ENCODE results near the gene S100A14. TPM values are rescaled to one million over a fixed set of nuclear protein-coding genes. Genes with fewer than 3 reads are reported as not detected.

The S100A14 gene
- 100 to 1,000 TPM; 122 to 361 (median 325) TPM for total RNA-seq
- long read RNA-seq, donor 1, transcript S100A14-201 (4 exons, 1,058 nt) = major isoform, 112 of 142 reads
- long read RNA-seq, donor 1, partial matches to known transcripts = 4 of 142 reads
- long read RNA-seq, donor 1, other reads (novel, unspliced or antisense) = 25 of 142 reads
- long read RNA-seq, donor 2, transcript S100A14-206 (3 exons, 1,025 nt) = minor isoform, 41 of 474 reads
- long read RNA-seq, donor 2, transcript S100A14-201 (4 exons, 1,058 nt) = major isoform, 393 of 474 reads
- long read RNA-seq, donor 2, partial matches to known transcripts = 5 of 474 reads
- long read RNA-seq, donor 2, other reads (novel, unspliced or antisense) = 31 of 474 reads

- TF ChIP-seq CTCF (IDR thresholded peaks at IDR 0.05) = no peak
- peaks cover 17% of the 10 kb centered on the region for H3K4me1 ChIP-seq (ENCODE audit: low read depth)
- peak; percentile 79 for ATAC-seq
- no peaks in the 10 kb centered on the region for H3K36me3 ChIP-seq (ENCODE audit: low read depth)
- H3K9me3 ChIP-seq = no peaks in the 10 kb centered on the region
- intact Hi-C loops (cut with DNase I, micrococcal nuclease) = no loop called here
- H3K4me3 ChIP-seq = no peak within 1 kb of the TSS
- DNase-seq = peak; percentile 93 to 96 (median 94)
These were observed at the start of gene S100A14 for GRCh38 chr1:153616144-153616916. S100A14 (minus strand) TSS chr1:153616325; CDS start chr1:153615858, 467 bp downstream.

DNA sequence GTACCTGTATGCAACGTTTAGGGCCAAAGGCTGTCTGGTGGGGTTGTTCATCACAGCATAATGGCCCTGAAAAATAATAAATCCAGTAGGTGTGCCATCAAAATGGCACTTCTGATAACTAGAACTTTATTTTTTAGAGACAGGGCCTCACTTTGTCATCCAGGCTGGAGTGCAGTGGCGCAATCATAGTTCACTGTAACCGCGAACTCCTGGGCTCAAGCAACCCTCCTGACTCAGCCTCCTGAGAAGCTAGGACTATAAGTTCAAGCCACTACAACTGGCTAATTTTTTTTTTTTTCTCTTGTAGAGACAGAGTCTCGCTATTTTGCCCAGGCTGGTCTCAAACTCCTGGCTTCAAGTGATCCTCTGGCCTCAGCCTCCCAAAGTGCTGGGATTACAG lies 47.1 kb upstream of the S100A14 start:
- ATAC-seq (no peak), DNase-seq (peak in 1 of 3 donors; percentile 1)
- Histone ChIP-seq H3K4me3 (no peak overlapping the region), H3K4me1 (ENCODE audit: low read depth) (peaks cover 11% of the 10 kb centered on the region), H3K36me3 (ENCODE audit: low read depth) (peaks cover 6% of the 10 kb centered on the region), H3K9me3 (no peaks in the 10 kb centered on the region)
- intact Hi-C loops (cut with DNase I, micrococcal nuclease) = no loop called here
- no peak for TF ChIP-seq CTCF (IDR thresholded peaks at IDR 0.05)

GRCh38 chr1:153662269-153662668 lies 46.1 kb upstream of the S100A14 start:
- DNase-seq (no peak), ATAC-seq (no peak)
- Histone ChIP-seq H3K36me3 (ENCODE audit: low read depth) (peaks cover 6% of the 10 kb centered on the region), H3K4me1 (ENCODE audit: low read depth) (peaks cover 8% of the 10 kb centered on the region), H3K9me3 (no peaks in the 10 kb centered on the region), H3K4me3 (no peak overlapping the region)
- TF ChIP-seq CTCF (IDR thresholded peaks at IDR 0.05) = no peak
- intact Hi-C loops (cut with DNase I, micrococcal nuclease) = no loop called here

DNA sequence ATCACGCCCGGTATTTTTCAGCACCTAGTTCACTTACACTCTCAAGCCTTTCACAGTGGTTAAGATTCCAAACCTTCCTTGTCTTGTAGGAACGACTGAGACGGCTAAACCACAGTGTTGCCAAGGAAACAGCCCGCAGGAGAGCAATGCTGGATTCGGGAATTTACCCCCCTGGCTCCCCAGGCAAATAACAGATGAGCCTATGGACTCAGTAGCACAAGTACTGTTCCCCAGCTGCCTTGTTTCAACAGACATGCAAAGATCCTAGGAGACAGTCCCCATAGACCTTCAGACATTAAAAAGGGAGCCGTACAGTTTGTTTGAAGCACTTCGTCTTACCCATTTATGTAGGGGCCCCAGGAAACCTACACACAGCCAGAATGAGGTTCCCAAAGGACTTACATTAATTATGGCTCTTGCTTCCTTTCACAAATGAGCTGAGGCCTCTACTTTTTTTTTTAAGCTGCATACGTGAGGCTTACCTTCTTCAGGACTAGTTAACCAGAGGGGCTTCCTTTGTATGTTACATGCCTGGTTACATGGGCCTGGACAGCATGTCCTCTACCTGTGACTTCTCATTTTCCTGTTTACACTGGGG lies 45.1 kb upstream of the S100A14 start:
- no peak for TF ChIP-seq CTCF (IDR thresholded peaks at IDR 0.05)
- ATAC-seq (no peak), DNase-seq (no peak)
- no peak overlapping the region for H3K4me3 ChIP-seq
- intact Hi-C loops (cut with DNase I, micrococcal nuclease) = no loop called here
- peaks cover 6% of the 10 kb centered on the region for H3K36me3 ChIP-seq (ENCODE audit: low read depth)
- peaks cover 8% of the 10 kb centered on the region for H3K4me1 ChIP-seq (ENCODE audit: low read depth)
- no peaks in the 10 kb centered on the region for H3K9me3 ChIP-seq

- DNase-seq (peak in 1 of 3 donors; percentile 27), ATAC-seq (no peak)
- no peak for TF ChIP-seq CTCF (IDR thresholded peaks at IDR 0.05)
- Histone ChIP-seq H3K4me1 (ENCODE audit: low read depth) (peaks cover 8% of the 10 kb centered on the region), H3K36me3 (ENCODE audit: low read depth) (peaks cover 6% of the 10 kb centered on the region), H3K9me3 (no peaks in the 10 kb centered on the region), H3K4me3 (no peak overlapping the region)
- intact Hi-C loops (cut with DNase I, micrococcal nuclease) = no loop called here
These were observed 43.5 kb upstream of the S100A14 start for GRCh38 chr1:153659656-153660055.
